H1 (cell line): ENCODE results near the gene RITA1. TPM values are rescaled to one million over a fixed set of nuclear protein-coding genes. Genes with fewer than 3 reads are reported as not detected.

Experiments used
- EGR1 ChIP-seq: IDR thresholded peaks from 2 replicates; pipeline ENCODE4 v1.6.1; 2011; ENCODE audit warnings: low read depth, low read length, borderline replicate concordance
- TAF1 ChIP-seq: IDR thresholded peaks from 2 replicates; pipeline ENCODE4 v1.6.1; 2011; ENCODE audit warnings: mild to moderate bottlenecking, low read depth, low read length
- polyA plus RNA-seq, 7 experiments: library from polyadenylated mRNA; depleted of rRNA in 3 of 7; stranded (reverse) in 5 of 7; unstranded in 2 of 7; fragments of >200 nt in 5 of 7; fragments of 200-250 nt in 2 of 7; gene quantifications; 1 replicate in 5 of 7; 2 replicates in 1 of 7; 4 replicates in 1 of 7; pipeline versions ENCODE4 v1.2.1 to v1.2.3, GENCODE V29; 2011 to 2013; ENCODE audit warnings: missing spikeins in 2 of 7, mixed read lengths in 2 of 7
- total RNA-seq: library from RNA; stranded (reverse); fragmentation: NEBNext Ultra II Directional; extraction: Animal tissue kit (Norgen Biotek cat#: 25700); gene quantifications from 2 replicates; pipeline ENCODE4 v1.2.1, GENCODE V29; 2021

The RITA1 gene
- total and polyA plus RNA-seq, 2 of the 8 experiments (the other 6 are each of a cell fraction or from before 2014, with no cell fraction given): 24.1 to 25.8 TPM

- TF ChIP-seq EGR1 (no peak), TAF1 (no peak)
Observed at GRCh38 chr12:113152196-113152834, 33.2 kb upstream of the RITA1 start (continued).
